GM23248 (cell line): ENCODE data around the gene AFAP1. TPM values are rescaled to one million over a fixed set of nuclear protein-coding genes. Genes with fewer than 3 reads are reported as not detected.

Experiments
- DNase-seq: peaks from one replicate; pipeline ENCODE4 v3.0.0-alpha.2; 2015
- H2AFZ ChIP-seq: fragments of 200-600 bp; sonication (generic); 2 replicates; pipeline ENCODE4 v1.6.1; 2016; ENCODE audit warnings: antibody characterized with exemption
- H3F3A ChIP-seq: fragments of 200-600 bp; sonication (generic); 2 replicates; pipeline ENCODE4 v1.6.1; 2016; ENCODE audit warnings: mild to moderate bottlenecking, antibody characterized with exemption, mixed run types; ENCODE audit not compliant: insufficient read depth
- H3K27ac ChIP-seq: fragments of 200-600 bp; sonication (generic); 2 replicates; pipeline ENCODE4 v1.5.1; 2016; ENCODE audit warnings: mild to moderate bottlenecking
- H3K27me3 ChIP-seq: fragments of 200-600 bp; sonication (generic); replicated peaks from 2 replicates; pipeline ENCODE4 v1.6.1; 2016; ENCODE audit warnings: mild to moderate bottlenecking; ENCODE audit not compliant: insufficient read depth
- H3K36me3 ChIP-seq: fragments of 200-600 bp; sonication (generic); 2 replicates; pipeline ENCODE4 v1.6.1; 2016; ENCODE audit warnings: low read depth, mild to moderate bottlenecking
- H3K4me1 ChIP-seq: fragments of 200-600 bp; sonication (generic); 2 replicates; pipeline ENCODE4 v1.6.1; 2016; ENCODE audit warnings: mild to moderate bottlenecking; ENCODE audit not compliant: insufficient read depth
- H3K4me2 ChIP-seq: fragments of 200-600 bp; sonication (generic); one replicate; pipeline ENCODE4 v1.6.1; 2016; ENCODE audit warnings: mild to moderate bottlenecking; ENCODE audit not compliant: unreplicated experiment
- H3K4me3 ChIP-seq: fragments of 200-600 bp; sonication (generic); 2 replicates; pipeline ENCODE4 v1.5.1; 2016; ENCODE audit warnings: mild to moderate bottlenecking
- H3K79me2 ChIP-seq: fragments of 200-600 bp; sonication (generic); 2 replicates; pipeline ENCODE4 v1.6.1; 2016; ENCODE audit warnings: mild to moderate bottlenecking; ENCODE audit not compliant: insufficient read depth
- H3K9ac ChIP-seq: fragments of 200-600 bp; sonication (generic); 2 replicates; pipeline ENCODE4 v1.6.1; 2016; ENCODE audit warnings: mild to moderate bottlenecking
- H3K9me2 ChIP-seq: fragments of 200-600 bp; sonication (generic); 2 replicates; pipeline ENCODE4 v1.6.1; 2016; ENCODE audit warnings: mixed run types, mild to moderate bottlenecking, moderate library complexity; ENCODE audit not compliant: insufficient read depth
- H3K9me3 ChIP-seq: fragments of 200-600 bp; sonication (generic); one replicate; pipeline ENCODE4 v1.6.1; 2017; ENCODE audit warnings: low read depth
- H4K20me1 ChIP-seq: fragments of 200-600 bp; sonication (generic); 2 replicates; pipeline ENCODE4 v1.6.0; 2016; ENCODE audit not compliant: insufficient read depth
- EZH2 ChIP-seq: fragments of 200-600 bp; sonication (generic); IDR thresholded peaks from 2 replicates; pipeline ENCODE4 v1.6.1; 2018; ENCODE audit warnings: antibody characterized with exemption, mild to moderate bottlenecking; ENCODE audit not compliant: insufficient read depth, poor library complexity, severe bottlenecking
- EZH2phosphoT487 ChIP-seq: fragments of 200-600 bp; sonication (generic); IDR thresholded peaks from 2 replicates; pipeline ENCODE4 v1.6.1; 2018; ENCODE audit warnings: antibody characterized with exemption, moderate library complexity, mild to moderate bottlenecking, low read depth; ENCODE audit not compliant: insufficient read depth
- WGBS, 2 experiments: methylation state at CpG; one replicate each; pipeline ENCODE4 v1.1.6; 2015 to 2017; ENCODE audit warnings: low lambda C conversion rate in 2 of 2, low coverage in 1 of 2; ENCODE audit errors: missing lambda C conversion rate in 2 of 2; 5-methylcytosine and 5-hydroxymethylcytosine counted together
- in situ Hi-C: fragments of 300-500 bp; cut with MboI; formaldehyde crosslinking; loops from 2 replicates; pipeline ENCODE4 v1.15.0; 2020
- polyA plus RNA-seq: library from polyadenylated mRNA; unstranded; fragments of >200 nt; fragmentation: Nextera tagmentation; extraction: Ambion mirVana; gene quantifications from 2 replicates; pipeline ENCODE4 v1.2.1, GENCODE V29; 2016
- total RNA-seq: library from RNA; depleted of rRNA; stranded (reverse); fragments of >200 nt; shearing (Covaris generic); gene quantifications from 2 replicates; pipeline ENCODE4 v1.2.3, GENCODE V29; 2014

Gene AFAP1
- total and polyA plus RNA-seq, 2 experiments from 2014 or later, result 54.4 to 103 TPM

- no peaks in the 10 kb centered on the region for H3K27me3 ChIP-seq
- H3K4me3 ChIP-seq, result no peak overlapping the region
- no peaks in the 10 kb centered on the region for H4K20me1 ChIP-seq
- H2AFZ ChIP-seq, result no peak overlapping the region
- no peaks in the 10 kb centered on the region for H3K9me2 ChIP-seq
- DNase-seq, result peak; percentile 63
- TF ChIP-seq EZH2, result no peak
- TF ChIP-seq EZH2phosphoT487, result no peak
- H3K27ac ChIP-seq, result no peak overlapping the region
- peaks cover 83% of the 10 kb centered on the region for H3K79me2 ChIP-seq
- H3K9ac ChIP-seq, result no peak overlapping the region
- H3K4me2 ChIP-seq, result no peak overlapping the region
- H3K9me3 ChIP-seq, result no peaks in the 10 kb centered on the region
- 0 out of 2 replicates have a peak, but pooled peaks cover 6% of the 10 kb centered on the region for H3K4me1 ChIP-seq
- 90 to 96% methylated on average over 12 to 18 of the region's 18 CpGs for WGBS, 2 experiments
- peaks cover 69% of the 10 kb centered on the region for H3K36me3 ChIP-seq
- in situ Hi-C loops, result no loop called here
- peaks cover 56% of the 10 kb centered on the region for H3F3A ChIP-seq
Measured at GRCh38 chr4:7798178-7798995, 141.3 kb downstream of the AFAP1 start.

DNA sequence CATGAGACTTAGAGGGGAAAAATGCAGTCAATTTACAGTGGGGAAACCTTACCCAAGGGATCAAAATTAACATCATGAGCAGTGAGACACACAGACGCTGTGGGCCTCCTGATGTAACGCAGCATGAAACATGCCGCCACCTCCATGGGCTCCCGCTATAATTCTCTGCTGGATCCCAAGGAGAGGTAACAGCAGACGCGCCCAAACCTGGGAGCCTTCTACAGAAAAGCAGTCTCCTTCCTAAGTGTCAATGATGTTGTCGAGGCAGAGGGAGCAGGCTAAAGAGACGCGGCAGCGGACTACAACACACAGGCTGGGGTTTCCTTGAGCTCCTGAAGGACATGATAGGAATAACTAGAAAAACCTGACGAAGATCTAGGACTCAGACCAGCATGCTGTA is 142.3 kb downstream of the AFAP1 start:
- H3K36me3 ChIP-seq, result peaks cover 80% of the 10 kb centered on the region
- no peaks in the 10 kb centered on the region for H3K27me3 ChIP-seq
- H3K4me3 ChIP-seq, result no peak overlapping the region
- H3K27ac ChIP-seq, result no peak overlapping the region
- in situ Hi-C loops, result no loop called here
- peaks cover 61% of the 10 kb centered on the region for H3F3A ChIP-seq
- no peak overlapping the region for H3K4me2 ChIP-seq
- H3K9me2 ChIP-seq, result no peaks in the 10 kb centered on the region
- TF ChIP-seq EZH2 (no peak), EZH2phosphoT487 (no peak)
- H2AFZ ChIP-seq, result no peak overlapping the region
- 95 to 97% methylated on average over 11 of the region's 11 CpGs for WGBS, 2 experiments
- H4K20me1 ChIP-seq, result no peaks in the 10 kb centered on the region
- no peaks in the 10 kb centered on the region for H3K9me3 ChIP-seq
- 0 out of 2 replicates have a peak, but pooled peaks cover 6% of the 10 kb centered on the region for H3K4me1 ChIP-seq
- no peak overlapping the region for H3K9ac ChIP-seq
- DNase-seq, result no peak
- H3K79me2 ChIP-seq, result peaks cover 83% of the 10 kb centered on the region

GRCh38 chr4:7795983-7796382 is 143.7 kb downstream of the AFAP1 start:
- in situ Hi-C loops, result no loop called here
- peaks cover 89% of the 10 kb centered on the region for H3K36me3 ChIP-seq

DNA sequence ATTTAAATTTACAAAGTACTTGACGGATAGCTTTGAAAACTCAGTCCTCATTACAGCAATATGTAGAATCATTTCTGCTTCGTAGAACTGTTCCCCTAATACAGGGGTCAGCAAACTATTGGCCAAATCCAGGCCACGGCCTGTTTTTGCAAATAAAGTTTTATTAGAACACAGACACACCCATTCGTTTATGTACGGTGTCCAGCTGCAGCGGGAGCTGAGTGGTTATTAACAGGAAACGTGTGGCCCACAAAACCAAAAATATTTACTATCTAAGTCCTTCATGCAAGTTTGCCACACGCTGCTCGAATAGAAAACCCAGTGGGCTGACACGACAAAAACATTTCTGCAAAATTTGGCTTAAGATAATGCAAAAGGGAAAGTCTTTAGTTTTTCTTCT is 146.5 kb downstream of the AFAP1 start:
- Histone ChIP-seq H3K4me3 (no peak overlapping the region), H3K27me3 (no peaks in the 10 kb centered on the region), H3K79me2 (peaks cover 89% of the 10 kb centered on the region), H3K9ac (no peak overlapping the region), H3K4me1 (no peaks in the 10 kb centered on the region), H2AFZ (no peak overlapping the region), H3K4me2 (no peak overlapping the region), H3K27ac (no peak overlapping the region), H3K9me2 (no peaks in the 10 kb centered on the region), H4K20me1 (peaks cover 8% of the 10 kb centered on the region; the same call in 1 of the 2 replicates), H3F3A (peaks cover 62% of the 10 kb centered on the region), H3K9me3 (no peaks in the 10 kb centered on the region), H3K36me3 (peaks cover 77% of the 10 kb centered on the region)
- TF ChIP-seq EZH2 (no peak), EZH2phosphoT487 (no peak)
- in situ Hi-C loops, result no loop called here
- DNase-seq, result no peak
- 91 to 92% methylated on average over 10 of the region's 10 CpGs for WGBS, 2 experiments

More at GRCh38 chr4:7795983-7796382, 143.7 kb downstream of the AFAP1 start:
- H3K9me3 ChIP-seq, result no peaks in the 10 kb centered on the region
- peaks cover 90% of the 10 kb centered on the region for H3K79me2 ChIP-seq
- H3K9ac ChIP-seq, result no peak overlapping the region
- H3K9me2 ChIP-seq, result no peaks in the 10 kb centered on the region
- 72 to 76% methylated on average over 8 of the region's 8 CpGs for WGBS, 2 experiments
- no peaks in the 10 kb centered on the region for H3K4me1 ChIP-seq
- no peak overlapping the region for H2AFZ ChIP-seq
- no peak for TF ChIP-seq EZH2phosphoT487
- no peak for TF ChIP-seq EZH2
- peaks cover 68% of the 10 kb centered on the region for H3F3A ChIP-seq
- no peak overlapping the region for H3K4me2 ChIP-seq
- DNase-seq, result no peak
- H3K27ac ChIP-seq, result no peak overlapping the region
- no peak overlapping the region for H3K4me3 ChIP-seq
- H4K20me1 ChIP-seq, result peaks cover 4% of the 10 kb centered on the region; the same call in 1 of the 2 replicates
- H3K27me3 ChIP-seq, result no peaks in the 10 kb centered on the region
